ELF-1 (cell line): ENCODE measurements around the gene PCNT.
A peak's percentile ranks its signal among the peaks of the same experiment; 100 is the strongest.

Source experiments
- DNase-seq: peaks from one replicate; pipeline ENCODE4 v3.0.0-alpha.2; 2016; ENCODE audit warnings: low read depth, low spot score

The PCNT gene

DNA sequence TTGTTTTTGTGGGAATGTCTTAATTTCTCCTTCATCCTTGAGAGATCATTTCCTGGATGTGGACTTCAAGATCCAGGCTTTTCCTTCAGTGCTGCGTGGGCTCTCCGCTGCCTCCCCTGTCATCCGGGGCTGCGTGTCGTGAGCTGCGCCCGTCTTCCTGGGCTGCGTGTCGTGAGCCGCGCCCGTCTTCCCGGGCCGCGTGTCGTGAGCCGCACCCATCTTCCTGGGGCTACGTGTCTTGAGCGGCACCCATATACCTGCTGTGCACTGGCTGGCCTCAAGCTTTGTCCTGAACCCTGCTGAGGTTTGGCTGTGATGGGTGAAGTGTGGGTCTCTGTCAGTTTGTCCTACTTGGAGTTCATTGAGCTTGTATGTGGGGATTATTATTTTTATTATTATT is 55.1 kb downstream of the PCNT start:
- DNase-seq: no peak

DNA sequence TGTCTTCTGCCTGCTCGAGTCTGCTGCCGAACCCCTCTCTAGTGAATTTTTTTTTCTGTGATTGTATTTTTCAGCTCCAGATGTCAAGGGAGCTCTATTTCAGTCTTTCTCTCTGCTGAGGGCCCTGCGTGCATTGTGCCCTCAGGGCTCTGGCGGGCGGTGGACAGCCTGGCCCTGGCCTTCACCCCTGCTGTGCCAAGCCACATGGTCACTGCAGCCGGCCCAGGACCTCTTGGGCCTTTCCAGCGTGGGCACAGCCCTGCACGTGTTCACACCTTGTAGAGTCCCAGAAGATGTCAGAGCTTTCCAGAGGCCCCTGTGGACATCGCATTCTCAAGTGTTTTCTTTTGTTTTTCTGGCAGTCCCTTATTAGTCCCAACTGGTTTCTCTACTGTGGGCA is 55.7 kb downstream of the PCNT start:
- DNase-seq: peak; percentile 20

DNA sequence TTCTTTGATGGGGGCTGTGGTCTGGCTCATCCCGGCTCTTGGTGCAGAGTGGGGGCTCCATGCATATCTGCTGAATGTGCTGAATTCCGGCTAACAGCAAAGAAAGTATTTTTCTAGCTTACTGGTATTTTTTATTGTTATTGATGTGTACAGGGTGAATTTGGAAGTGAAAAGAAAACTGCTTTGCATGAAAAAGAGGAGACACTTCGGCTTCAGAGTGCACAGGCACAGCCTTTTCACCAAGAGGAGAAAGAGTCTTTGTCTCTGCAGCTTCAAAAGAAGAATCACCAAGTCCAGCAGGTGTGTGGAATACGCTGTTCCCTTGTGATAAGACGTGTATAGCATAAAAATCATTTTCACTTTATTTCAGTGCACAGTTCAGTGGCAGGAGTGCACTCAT is 57.6 kb downstream of the PCNT start:
- DNase-seq: no peak

DNA sequence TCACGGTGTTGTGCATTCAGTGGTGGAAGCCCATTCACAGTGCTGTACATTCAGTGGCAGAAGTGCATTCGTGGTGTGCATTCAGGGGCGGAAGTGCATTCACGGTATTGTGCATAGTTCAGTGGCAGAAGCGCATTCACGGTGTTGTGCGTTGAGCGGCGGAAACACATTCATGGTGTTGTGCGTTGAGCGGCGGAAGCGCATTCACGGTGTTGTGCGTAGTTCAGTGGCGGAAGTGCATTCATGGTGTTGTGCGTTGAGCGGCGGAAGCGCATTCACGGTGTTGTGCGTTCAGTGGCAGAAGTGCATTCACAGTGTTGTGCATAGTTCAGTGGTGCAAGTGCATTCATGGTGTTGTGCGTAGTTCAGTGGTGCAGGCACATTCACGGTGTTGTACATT is 60.6 kb downstream of the PCNT start:
- DNase-seq: no peak

DNA sequence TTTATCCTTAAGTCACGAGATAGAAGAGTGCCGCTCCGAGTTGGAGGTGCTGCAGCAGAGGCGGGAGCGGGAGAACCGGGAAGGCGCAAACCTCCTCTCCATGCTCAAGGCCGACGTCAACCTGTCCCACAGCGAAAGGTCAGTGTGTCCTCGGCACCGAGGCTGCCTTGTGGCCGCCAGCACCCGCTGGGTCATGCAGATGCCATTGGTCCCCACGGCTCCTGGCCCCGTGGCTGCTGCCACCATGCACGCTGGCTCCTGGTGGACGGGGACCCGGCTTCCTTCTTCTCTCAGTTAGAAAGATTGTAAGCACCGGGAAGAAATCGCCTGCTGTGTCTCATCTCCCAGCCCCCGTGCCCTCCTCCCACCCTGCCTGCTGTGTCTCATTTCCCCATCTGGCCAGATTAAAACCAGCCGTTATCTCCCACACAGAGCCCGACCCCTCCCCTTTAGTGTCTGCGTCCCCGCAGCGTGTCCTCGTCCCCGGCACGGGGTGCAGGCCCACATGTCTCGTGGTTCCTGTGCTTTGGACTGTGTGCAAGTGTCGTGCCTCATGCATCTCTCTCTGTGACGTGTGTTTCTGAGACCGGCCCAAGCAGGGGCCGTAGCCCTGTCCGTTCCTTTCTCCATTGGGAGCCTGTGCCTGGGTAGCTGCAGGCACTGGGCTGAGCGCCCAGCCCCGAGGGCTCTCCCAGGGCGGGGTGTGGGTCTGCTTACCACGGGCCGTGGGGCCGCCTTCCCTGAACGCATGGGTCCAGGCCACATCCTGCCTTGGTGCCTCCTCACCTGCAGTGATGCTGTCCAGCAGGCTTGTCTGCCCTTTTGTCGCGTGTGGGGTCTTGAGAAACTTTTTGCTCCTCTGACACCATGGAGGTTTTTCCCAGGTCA is 62.1 kb downstream of the PCNT start:
- DNase-seq: no peak

DNA sequence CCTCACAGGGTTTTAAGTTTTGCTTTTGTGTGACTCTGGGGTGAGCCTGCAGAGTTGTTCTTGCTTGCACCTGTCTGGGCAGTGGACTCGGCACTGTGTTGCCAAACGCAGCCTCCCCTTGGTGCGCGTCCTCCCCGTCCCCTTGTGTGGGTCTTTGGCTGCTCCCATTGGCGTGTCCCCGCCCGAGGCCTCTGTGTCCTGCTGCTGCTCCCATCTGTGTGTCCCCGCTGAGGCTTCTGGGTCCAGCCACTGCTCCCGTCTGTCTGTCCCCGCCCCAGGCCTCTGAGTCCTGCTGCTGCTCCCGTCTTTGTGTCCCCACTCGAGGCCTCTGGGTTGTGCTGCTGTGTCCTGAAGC is 62.8 kb downstream of the PCNT start:
- no peak for DNase-seq

DNA sequence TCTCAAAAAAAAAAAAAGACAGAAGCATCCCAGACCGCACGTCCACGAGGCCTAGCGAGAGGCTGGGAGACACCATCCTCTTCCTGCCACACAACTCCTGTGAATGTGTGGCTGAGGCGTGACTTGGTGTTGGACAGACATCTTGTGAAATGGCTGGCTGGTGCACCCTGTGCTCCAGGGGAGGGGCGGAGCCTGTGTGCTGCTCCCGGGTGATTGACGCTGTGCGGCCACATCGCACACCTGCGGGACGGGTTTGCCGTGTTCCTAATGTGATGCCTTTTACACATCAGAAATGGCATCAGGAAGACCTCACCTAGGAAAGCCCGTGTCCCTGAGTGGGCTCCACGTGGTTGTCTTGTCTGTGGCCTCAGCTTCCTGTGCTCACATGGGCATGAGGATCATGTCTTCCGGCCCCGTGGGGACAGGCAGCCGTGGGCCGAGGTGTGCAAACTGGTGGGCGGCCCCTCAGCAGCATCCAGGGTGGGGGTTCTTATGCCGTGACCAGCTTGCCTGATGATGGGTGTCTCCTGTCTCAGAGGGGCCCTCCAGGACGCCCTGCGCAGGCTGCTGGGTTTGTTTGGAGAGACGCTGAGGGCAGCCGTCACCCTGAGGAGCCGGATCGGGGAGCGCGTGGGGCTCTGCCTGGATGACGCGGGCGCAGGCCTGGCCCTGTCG is 64.4 kb downstream of the PCNT start:
- no peak for DNase-seq

DNA sequence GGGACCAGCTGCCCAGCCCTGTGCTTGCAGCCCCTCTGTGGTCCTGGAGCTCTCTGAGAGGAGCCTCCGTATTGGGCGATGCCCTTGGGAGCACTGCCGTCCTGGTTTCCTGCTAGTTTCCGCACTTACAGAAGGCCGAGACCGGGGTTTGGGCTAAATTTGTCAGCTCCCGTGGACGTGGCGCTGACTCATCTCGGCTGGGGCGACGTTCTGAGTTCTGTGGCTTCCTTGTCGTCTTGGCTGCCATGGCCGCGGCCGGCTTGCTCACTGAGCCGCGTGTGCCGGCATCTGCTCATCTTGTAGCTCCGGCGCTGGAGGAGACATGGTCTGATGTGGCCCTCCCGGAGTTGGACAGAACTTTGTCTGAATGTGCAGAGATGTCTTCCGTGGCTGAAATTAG is 64.9 kb downstream of the PCNT start:
- no peak for DNase-seq

DNA sequence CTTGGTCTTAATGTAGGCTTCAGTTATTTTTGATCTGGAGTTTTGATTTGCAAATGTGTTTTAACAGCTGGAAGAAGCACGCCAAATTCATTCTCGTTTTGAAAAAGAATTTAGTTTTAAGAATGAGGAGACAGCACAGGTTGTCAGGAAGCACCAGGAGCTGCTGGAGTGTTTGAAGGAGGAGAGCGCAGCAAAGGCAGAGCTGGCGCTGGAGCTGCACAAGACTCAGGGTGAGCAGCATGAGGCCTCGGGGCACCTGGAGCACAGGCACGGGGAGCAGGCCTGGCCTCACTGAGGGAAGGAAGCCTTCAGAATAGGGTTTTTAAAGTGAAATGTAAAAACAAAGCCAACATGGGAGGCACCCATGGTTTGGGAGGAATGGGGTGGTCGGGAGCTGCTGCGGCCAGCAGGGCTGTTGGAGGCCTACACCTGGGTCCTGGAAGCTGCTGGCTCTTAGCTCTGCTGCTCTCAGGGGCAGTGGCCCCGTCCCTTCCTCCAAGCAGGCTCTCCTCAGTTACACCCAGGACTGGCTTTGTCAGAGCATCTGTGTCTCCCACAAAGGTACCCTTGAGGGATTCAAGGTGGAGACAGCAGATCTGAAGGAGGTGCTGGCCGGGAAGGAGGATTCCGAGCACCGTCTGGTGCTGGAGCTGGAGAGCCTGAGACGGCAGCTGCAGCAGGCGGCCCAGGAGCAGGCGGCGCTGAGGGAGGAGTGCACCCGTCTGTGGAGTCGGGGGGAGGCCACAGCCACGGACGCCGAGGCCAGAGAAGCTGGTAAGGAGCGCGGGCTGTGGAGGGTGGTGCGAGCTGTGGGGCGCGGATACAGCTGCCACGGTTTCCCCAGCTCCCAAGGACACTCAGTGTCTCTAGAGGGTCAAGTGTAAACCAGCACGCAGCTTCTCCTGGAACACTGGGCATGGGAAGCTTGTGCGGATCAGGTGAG is 66.9 kb downstream of the PCNT start:
- no peak for DNase-seq

DNA sequence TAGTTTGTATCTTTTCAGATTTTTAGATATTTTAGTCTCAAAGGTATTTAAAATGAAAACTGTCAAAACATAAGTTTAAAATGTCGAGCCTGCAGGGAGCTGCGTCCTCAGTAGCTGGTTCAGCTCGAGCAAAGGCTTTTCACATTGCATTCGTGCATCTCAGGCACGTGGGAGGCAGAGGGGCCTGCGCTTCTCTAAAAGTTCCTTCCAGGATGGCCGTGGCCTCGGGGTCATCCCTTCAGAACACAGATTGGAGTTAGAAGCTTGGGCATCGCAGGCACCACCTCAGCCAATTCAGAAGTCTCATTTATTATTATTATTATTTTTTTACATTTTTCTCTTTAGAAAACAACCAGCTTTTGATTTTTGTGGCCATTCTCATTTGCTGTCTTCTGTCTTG is 67.8 kb downstream of the PCNT start:
- no peak for DNase-seq

DNA sequence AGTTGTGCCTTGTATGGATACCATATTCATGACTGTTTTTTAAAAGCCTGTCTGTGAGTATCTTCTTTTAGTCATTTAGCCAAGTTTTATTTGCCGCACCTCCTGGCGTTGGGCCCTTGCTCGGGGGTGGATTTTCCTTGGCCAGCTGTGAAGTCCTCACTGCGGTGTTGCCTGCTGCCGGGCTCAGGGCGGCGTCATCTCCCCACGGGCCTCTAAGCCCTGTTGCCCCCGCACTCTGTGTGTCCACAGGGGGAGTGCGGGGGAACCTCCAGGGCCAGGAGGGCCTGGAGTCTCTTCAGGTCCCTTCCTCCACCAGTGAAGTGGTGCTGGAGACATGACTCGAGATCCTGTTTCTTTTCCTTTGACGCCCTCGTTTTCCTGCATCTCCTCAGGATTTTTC is 69.0 kb downstream of the PCNT start:
- no peak for DNase-seq

DNA sequence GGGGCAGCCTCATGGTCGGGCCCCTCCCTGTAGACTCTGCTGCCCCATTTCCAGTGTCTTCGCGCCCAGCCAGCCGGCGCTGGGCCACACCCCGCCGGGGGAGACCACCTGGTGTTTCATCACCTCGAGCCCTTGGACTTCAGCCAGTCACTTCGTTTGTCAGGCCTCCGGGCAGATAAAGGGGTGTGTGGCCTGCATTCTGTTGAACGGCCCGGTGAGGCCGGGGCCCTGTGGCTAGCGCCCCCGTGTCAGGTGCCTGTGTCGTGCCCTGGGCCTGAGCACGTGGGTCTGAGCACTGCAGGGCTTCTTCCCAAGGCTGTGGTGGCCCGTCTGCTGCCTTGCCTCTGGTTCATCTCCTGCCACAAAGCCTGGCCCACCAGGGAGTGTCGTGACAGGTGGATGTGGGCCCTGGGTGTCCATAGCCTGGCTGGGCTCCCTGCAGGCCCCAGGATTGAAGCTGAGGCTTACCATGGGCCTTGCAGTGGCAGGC is 69.5 kb downstream of the PCNT start:
- DNase-seq: no peak

DNA sequence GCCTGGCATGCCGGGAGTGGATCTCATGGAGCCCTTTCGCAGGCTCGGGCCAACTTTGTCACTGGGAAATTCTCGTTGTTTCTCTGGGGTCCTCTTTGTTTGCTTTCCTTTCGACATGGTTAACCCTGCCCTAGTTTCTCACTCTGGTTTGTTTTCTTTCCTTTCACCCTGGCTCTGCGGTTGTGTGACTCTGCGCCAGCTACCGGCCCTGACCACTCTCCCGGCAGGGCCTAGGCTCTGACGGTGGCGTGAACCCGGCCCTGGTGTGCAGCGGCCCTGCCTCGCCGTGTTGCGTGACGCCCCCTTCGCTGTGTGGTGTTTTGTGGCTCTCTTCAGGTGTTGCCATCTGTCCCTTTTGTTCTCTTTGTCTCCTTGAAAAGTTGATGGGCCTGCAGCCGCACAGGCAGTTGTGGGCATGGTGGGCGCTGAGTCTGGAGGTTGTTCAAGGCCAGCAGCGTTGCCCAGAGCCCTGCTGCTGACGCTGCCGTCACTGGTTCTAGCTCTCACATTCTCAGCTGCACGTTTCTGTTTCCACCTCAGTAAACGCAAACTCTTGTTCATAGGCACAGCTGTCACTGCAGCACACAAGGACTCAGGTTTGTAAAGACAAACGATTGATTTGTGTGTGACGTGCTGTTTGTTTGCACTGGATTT is 70.1 kb downstream of the PCNT start:
- DNase-seq: no peak

DNA sequence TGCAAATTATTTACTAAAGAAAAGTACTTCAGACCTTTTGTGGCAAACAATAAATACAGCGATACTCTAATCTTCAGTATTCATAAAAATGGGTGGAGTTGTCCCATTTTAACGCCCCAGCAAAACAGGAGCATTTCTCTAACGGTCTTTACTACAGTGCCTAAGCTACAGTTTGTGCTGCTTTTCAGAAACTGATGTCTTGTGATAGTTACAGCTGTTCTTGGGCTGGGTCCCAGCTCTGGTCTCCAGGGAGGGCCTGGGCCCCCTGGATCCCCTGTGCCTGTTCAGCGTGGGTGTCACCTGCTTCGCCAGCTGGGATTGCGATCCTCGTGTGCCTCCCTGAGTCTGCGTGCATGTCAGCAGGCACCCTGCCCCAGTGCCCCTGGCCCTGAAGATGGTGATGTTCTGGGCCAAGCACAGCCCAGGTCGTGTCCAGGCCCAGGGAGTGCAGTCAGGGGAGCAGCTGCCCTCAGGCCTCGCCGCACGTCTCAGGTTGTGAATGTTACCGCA is 70.7 kb downstream of the PCNT start:
- DNase-seq: no peak

DNA sequence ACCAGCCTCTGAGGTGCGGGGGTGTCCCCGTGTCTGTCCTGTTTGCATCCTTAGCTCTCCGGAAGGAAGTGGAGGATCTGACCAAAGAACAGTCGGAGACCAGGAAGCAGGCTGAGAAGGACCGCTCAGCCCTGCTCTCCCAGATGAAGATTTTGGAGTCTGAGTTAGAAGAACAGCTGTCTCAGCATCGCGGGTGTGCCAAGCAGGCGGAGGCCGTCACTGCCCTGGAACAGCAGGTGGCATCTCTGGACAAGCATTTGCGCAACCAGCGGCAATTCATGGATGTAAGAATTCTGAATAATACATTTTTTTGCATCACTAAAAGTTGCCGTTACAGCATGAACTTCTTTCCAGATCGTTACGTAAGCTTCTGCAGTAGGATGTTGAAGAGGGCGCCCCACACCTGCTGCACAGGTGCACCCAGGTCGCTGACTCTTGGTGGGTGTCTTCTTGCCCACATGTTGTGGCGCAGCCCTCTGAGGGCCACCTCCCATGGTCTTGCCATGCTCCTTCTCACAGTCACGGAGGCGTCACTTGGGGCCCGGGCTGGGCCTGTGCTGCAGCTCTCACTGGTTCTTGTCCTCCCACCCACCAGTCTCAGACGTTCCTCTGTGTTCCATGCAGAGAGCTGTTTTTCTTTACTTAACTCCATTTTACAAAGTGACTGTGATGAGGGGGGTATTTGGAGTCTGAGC is 73.4 kb downstream of the PCNT start:
- DNase-seq: no peak

DNA sequence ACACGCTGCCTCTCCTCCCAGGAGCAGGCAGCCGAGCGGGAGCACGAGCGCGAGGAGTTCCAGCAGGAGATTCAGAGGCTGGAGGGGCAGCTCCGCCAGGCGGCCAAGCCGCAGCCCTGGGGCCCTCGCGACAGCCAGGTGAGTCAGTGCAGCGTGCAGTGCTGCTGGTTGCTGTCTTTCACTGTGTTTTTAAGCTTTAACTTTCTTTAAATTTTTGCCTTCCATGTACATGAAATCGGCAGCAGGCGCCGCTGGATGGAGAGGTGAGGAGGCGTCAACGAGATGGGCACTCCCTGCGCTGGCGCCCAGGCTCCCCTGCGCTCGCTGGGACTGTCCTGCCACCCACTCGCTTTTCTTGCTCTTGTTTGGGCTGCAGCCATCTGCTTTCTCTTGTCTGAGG is 74.0 kb downstream of the PCNT start:
- DNase-seq: no peak

DNA sequence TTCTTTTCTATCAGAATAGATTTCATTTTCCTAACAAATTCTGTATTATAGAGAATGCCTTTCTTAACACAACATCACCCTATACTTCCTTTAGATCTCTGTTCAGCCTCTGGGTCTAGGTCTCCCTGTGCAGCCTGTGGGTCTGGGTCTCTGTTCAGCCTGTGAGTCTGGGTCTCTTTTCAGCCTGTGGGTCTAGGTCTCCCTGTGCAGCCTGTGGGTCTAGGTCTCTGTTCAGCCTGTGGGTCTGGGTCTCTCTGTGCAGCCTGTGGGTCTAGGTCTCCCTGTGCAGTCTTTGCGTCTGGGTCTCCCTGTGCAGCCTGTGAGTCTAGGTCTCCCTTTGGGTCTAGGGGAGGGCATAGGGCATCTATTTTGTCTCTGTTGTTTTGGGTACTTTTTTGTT is 75.2 kb downstream of the PCNT start:
- no peak for DNase-seq

DNA sequence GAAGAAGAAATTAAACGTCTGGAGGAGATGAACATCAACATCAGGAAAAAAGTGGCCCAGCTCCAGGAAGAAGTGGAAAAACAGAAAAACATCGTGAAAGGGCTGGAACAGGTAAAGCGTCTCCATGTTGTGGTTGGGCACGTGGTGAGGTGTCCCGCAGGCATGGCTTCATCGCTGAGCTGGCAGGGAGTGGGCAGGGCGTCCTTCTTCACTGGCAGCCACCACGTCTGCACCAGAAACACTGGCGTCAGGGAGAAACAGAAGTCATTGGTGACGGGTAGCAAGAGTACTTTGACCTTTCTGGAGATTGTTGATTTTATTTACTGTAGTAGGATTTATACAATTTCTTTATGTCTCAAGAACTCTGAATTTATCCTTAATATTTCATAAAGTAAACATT is 75.7 kb downstream of the PCNT start:
- DNase-seq: no peak

DNA sequence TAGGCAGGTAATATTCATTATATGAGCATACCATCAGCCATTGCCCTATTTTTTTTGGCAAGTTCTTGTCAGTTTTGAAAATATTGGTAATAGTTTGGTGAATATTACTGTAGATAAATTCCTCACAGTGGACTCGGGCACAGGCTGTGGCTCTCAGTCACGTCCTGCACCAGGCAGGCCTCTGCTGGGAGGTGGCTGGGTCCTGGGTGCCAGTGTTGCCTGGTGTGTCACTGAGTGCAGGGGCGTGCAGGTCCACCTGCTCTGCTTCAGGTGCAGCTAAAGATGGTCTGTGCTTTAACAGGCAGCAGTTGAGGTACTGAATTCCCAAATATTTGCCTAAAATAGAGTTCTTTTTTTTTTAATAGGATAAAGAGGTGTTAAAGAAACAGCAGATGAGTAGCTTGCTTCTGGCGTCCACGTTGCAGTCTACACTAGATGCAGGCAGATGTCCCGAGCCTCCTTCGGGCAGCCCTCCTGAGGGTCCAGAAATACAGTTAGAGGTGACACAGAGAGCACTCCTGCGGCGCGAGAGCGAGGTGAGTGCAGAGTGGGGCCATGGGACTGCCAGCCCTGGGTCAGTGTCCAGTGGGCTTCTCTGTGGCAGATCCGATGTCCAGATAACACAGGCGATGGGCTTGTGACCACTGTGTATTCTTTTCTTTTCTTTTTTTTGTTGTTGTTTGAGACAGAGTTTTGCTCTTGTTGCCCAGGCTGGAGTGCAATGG is 77.4 kb downstream of the PCNT start:
- DNase-seq: no peak

DNA sequence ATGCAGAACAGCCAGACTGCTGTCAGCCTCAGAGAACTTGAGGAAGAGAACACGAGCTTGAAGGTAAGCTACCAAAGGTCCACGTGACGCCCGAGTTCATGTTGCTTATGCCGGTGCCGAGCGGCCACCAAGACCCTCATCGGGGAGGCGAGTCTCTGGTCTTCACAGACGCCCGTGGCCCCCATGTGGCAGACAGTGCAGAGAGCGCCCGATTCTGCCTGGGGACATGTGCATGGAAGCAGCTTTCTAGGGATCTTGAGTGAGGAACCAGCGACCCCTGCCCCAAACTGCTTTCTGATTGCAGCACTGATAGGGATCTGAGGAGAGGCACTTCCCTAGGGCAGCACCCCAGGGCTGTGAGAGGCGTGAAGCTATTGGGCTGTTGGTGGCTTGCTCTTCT is 78.5 kb downstream of the PCNT start:
- DNase-seq: peak; percentile 35
